Measurements from ENCODE around the gene LHX4.

LHX4 gene

GRCh38 chr1:180286417-180286816, 56.4 kb downstream of the LHX4 start:
- no peaks in the 10 kb centered on the region for H3K36me3 ChIP-seq (ENCODE audit: insufficient read depth, low read length)
- H3K9me3 ChIP-seq (ENCODE audit: low read length): no peaks in the 10 kb centered on the region
- no peak overlapping the region for H3K9ac ChIP-seq (ENCODE audit: low read length)
- no peak overlapping the region for H3K27ac ChIP-seq (ENCODE audit: low read depth, low read length)
- H3K4me1 ChIP-seq (ENCODE audit: insufficient read depth, low read length): no peaks in the 10 kb centered on the region
- H3K27me3 ChIP-seq (ENCODE audit: control insufficient read depth in 1 of 2, insufficient read depth in 2 of 2, low read length in 2 of 2): no peaks in the 10 kb centered on the region
- H3K4me3 ChIP-seq (ENCODE audit: low read depth in 1 of 2, low read length in 2 of 2): no peak overlapping the region

- H3K27me3 ChIP-seq (ENCODE audit: control insufficient read depth in 1 of 2, insufficient read depth in 2 of 2, low read length in 2 of 2): no peaks in the 10 kb centered on the region
- no peaks in the 10 kb centered on the region for H3K4me1 ChIP-seq (ENCODE audit: insufficient read depth, low read length)
- no peak overlapping the region for H3K9ac ChIP-seq (ENCODE audit: low read length)
- H3K4me3 ChIP-seq (ENCODE audit: low read depth in 1 of 2, low read length in 2 of 2): no peak overlapping the region
- no peak overlapping the region for H3K27ac ChIP-seq (ENCODE audit: low read depth, low read length)
- H3K36me3 ChIP-seq (ENCODE audit: insufficient read depth, low read length): no peaks in the 10 kb centered on the region
- H3K9me3 ChIP-seq (ENCODE audit: low read length): no peaks in the 10 kb centered on the region
These were observed 58.1 kb downstream of the LHX4 start for GRCh38 chr1:180287988-180288705.

DNA sequence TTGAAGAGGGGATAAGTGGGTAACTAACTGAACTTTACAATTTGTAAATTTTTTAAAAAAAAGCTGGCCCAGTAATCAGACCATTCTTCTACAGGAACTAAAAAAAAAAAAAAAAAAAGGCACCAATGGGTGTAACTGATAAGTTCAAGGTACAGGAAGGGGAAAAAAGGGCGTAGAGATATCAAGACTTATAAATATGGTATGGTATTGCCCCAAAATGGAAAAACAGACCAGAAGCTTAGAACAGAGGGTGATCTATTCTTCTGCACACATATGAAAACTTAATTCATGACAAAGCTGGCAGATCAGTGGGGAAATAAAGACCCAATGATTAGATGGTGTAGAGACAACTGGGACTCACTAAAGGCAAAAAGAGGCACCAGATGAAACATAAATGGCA, 58.9 kb downstream of the LHX4 start:
- Histone ChIP-seq H3K4me1 (ENCODE audit: insufficient read depth, low read length) (no peaks in the 10 kb centered on the region), H3K36me3 (ENCODE audit: insufficient read depth, low read length) (no peaks in the 10 kb centered on the region), H3K4me3 (ENCODE audit: low read depth in 1 of 2, low read length in 2 of 2) (no peak overlapping the region), H3K27me3 (ENCODE audit: control insufficient read depth in 1 of 2, insufficient read depth in 2 of 2, low read length in 2 of 2) (no peaks in the 10 kb centered on the region), H3K27ac (ENCODE audit: low read depth, low read length) (no peak overlapping the region), H3K9ac (ENCODE audit: low read length) (no peak overlapping the region), H3K9me3 (ENCODE audit: low read length) (no peaks in the 10 kb centered on the region)

- Histone ChIP-seq H3K27ac (ENCODE audit: low read depth, low read length) (no peak overlapping the region), H3K4me1 (ENCODE audit: insufficient read depth, low read length) (no peaks in the 10 kb centered on the region), H3K9ac (ENCODE audit: low read length) (no peak overlapping the region), H3K36me3 (ENCODE audit: insufficient read depth, low read length) (no peaks in the 10 kb centered on the region), H3K4me3 (ENCODE audit: low read depth in 1 of 2, low read length in 2 of 2) (no peak overlapping the region), H3K9me3 (ENCODE audit: low read length) (no peaks in the 10 kb centered on the region), H3K27me3 (ENCODE audit: control insufficient read depth in 1 of 2, insufficient read depth in 2 of 2, low read length in 2 of 2) (no peaks in the 10 kb centered on the region)
These were observed 60.4 kb downstream of the LHX4 start for GRCh38 chr1:180290265-180291001.

- H3K27me3 ChIP-seq (ENCODE audit: control insufficient read depth in 1 of 2, insufficient read depth in 2 of 2, low read length in 2 of 2): no peaks in the 10 kb centered on the region
- no peaks in the 10 kb centered on the region for H3K9me3 ChIP-seq (ENCODE audit: low read length)
- no peak overlapping the region for H3K4me3 ChIP-seq (ENCODE audit: low read depth in 1 of 2, low read length in 2 of 2)
- no peak overlapping the region for H3K27ac ChIP-seq (ENCODE audit: low read depth, low read length)
- no peak overlapping the region for H3K9ac ChIP-seq (ENCODE audit: low read length)
- H3K4me1 ChIP-seq (ENCODE audit: insufficient read depth, low read length): no peaks in the 10 kb centered on the region
- H3K36me3 ChIP-seq (ENCODE audit: insufficient read depth, low read length): no peaks in the 10 kb centered on the region
These were observed 60.9 kb downstream of the LHX4 start for GRCh38 chr1:180291004-180291403.

- Histone ChIP-seq H3K27me3 (ENCODE audit: control insufficient read depth in 1 of 2, insufficient read depth in 2 of 2, low read length in 2 of 2) (no peaks in the 10 kb centered on the region), H3K4me1 (ENCODE audit: insufficient read depth, low read length) (no peaks in the 10 kb centered on the region), H3K4me3 (ENCODE audit: low read depth in 1 of 2, low read length in 2 of 2) (no peak overlapping the region), H3K9me3 (ENCODE audit: low read length) (no peaks in the 10 kb centered on the region), H3K9ac (ENCODE audit: low read length) (no peak overlapping the region), H3K36me3 (ENCODE audit: insufficient read depth, low read length) (no peaks in the 10 kb centered on the region), H3K27ac (ENCODE audit: low read depth, low read length) (no peak overlapping the region)
These were observed 64.6 kb downstream of the LHX4 start for GRCh38 chr1:180294711-180295110.

DNA sequence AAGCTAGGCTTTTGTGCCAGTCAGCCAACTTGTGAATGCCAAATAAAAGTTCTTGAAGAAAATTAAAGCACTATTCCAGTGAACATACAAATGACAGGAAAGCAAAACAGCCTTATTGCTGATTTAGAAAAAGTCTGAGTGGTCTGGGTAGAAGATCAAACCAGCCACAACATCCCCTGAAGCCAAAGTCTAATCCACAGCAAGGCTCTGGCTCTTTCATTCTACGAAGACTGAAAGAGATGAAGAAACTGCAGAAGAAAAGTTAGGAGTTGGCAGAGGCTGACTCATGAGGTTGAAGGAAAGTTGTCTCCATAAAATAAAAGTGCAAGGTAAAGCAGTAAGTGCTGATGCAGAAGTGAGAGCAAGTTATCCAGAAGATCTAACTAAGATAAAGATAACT, 65.9 kb downstream of the LHX4 start:
- Histone ChIP-seq H3K9ac (ENCODE audit: low read length) (no peak overlapping the region), H3K4me1 (ENCODE audit: insufficient read depth, low read length) (no peaks in the 10 kb centered on the region), H3K27ac (ENCODE audit: low read depth, low read length) (no peak overlapping the region), H3K4me3 (ENCODE audit: low read depth in 1 of 2, low read length in 2 of 2) (no peak overlapping the region), H3K9me3 (ENCODE audit: low read length) (no peaks in the 10 kb centered on the region), H3K27me3 (ENCODE audit: control insufficient read depth in 1 of 2, insufficient read depth in 2 of 2, low read length in 2 of 2) (no peaks in the 10 kb centered on the region), H3K36me3 (ENCODE audit: insufficient read depth, low read length) (no peaks in the 10 kb centered on the region)

DNA sequence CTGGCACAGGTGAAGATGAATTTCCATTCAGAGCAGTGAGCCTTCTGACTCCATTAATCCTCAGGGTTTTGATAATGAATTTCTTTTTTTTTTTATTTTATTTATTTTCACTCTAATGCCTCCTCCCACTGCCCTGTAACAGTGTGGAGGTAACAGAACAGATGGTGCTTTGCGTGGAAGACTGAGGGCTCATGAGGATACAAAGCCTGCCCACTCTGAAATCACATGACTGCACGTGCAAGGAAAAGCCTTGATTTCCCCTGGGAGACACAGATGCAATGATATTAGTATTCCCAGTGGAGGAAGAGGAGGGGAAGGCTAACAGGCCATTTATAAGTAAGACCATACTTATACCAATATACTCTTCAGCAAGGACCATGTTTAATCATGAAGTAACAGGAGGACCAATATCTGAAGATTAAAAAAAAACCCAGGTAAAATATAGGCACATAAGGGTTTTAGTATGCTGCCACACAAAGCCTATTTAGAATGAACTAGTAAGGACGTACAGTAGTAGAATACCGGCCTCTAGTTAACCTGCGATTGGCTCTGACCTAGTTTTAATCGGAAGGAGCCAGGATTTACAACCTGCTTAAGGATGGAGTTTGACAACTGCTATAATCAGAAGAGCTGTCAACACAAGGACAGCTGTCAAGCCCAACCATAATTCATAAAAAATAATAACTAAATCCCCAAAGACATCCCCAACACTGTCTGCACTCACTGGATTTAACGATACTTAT, 69.6 kb downstream of the LHX4 start:
- Histone ChIP-seq H3K27me3 (ENCODE audit: control insufficient read depth in 1 of 2, insufficient read depth in 2 of 2, low read length in 2 of 2) (no peaks in the 10 kb centered on the region), H3K36me3 (ENCODE audit: insufficient read depth, low read length) (no peaks in the 10 kb centered on the region), H3K27ac (ENCODE audit: low read depth, low read length) (no peak overlapping the region), H3K4me3 (ENCODE audit: low read depth in 1 of 2, low read length in 2 of 2) (no peak overlapping the region), H3K9ac (ENCODE audit: low read length) (no peak overlapping the region), H3K4me1 (ENCODE audit: insufficient read depth, low read length) (no peaks in the 10 kb centered on the region), H3K9me3 (ENCODE audit: low read length) (no peaks in the 10 kb centered on the region)

GRCh38 chr1:180301135-180301742, 71.2 kb downstream of the LHX4 start:
- H3K9ac ChIP-seq (ENCODE audit: low read length): no peak overlapping the region

DNA sequence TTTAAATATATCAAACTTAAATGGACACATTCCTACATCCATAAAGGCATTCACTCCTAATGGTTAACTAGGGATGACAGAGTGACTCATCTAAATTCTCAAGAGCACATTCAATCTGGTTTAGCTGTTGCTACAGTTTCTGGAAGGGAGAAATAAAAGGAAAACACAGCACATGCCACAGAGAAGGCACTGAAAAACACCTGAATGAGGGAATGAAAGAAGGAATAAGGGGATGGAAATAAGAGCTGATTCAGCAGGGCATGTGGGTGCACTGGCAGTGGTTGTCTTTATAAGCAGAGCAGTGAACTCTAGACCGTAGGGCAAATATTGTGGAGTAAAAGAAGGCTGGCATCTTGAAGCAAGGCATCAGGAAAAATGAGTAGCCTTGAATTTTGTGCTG, 79.3 kb downstream of the LHX4 start:
- Histone ChIP-seq H3K27ac (ENCODE audit: low read depth, low read length) (no peak overlapping the region), H3K9me3 (ENCODE audit: low read length) (no peaks in the 10 kb centered on the region), H3K4me3 (ENCODE audit: low read depth in 1 of 2, low read length in 2 of 2) (no peak overlapping the region), H3K27me3 (ENCODE audit: control insufficient read depth in 1 of 2, insufficient read depth in 2 of 2, low read length in 2 of 2) (no peaks in the 10 kb centered on the region), H3K36me3 (ENCODE audit: insufficient read depth, low read length) (no peaks in the 10 kb centered on the region), H3K4me1 (ENCODE audit: insufficient read depth, low read length) (no peaks in the 10 kb centered on the region), H3K9ac (ENCODE audit: low read length) (no peak overlapping the region)

More at GRCh38 chr1:180301135-180301742, 71.2 kb downstream of the LHX4 start:
- no peaks in the 10 kb centered on the region for H3K27me3 ChIP-seq (ENCODE audit: control insufficient read depth in 1 of 2, insufficient read depth in 2 of 2, low read length in 2 of 2)
- H3K36me3 ChIP-seq (ENCODE audit: insufficient read depth, low read length): no peaks in the 10 kb centered on the region
- H3K4me3 ChIP-seq (ENCODE audit: low read depth in 1 of 2, low read length in 2 of 2): no peak overlapping the region
- no peaks in the 10 kb centered on the region for H3K4me1 ChIP-seq (ENCODE audit: insufficient read depth, low read length)
- no peak overlapping the region for H3K27ac ChIP-seq (ENCODE audit: low read depth, low read length)
- H3K9me3 ChIP-seq (ENCODE audit: low read length): no peaks in the 10 kb centered on the region

DNA sequence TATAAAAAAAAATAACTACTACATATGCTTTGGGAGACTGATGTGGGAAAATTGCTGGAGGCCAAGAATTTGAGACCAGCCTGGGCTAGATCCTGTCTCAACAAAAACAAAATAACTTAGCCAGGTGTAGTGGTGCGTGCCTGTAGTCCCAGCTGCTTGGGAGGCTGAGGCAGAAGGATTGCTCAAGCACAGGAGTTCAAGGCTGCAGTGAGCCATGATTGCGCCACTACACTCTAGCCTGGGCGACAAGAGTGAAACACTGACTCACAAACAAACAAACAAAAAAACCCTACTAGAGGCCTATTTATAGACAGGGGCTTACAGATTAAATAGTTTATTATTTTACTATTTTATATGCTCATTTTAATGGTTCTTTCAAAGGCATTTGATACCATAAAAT, 80.0 kb downstream of the LHX4 start:
- no peaks in the 10 kb centered on the region for H3K27me3 ChIP-seq (ENCODE audit: control insufficient read depth in 1 of 2, insufficient read depth in 2 of 2, low read length in 2 of 2)
- no peaks in the 10 kb centered on the region for H3K36me3 ChIP-seq (ENCODE audit: insufficient read depth, low read length)
- H3K9me3 ChIP-seq (ENCODE audit: low read length): no peaks in the 10 kb centered on the region
- no peaks in the 10 kb centered on the region for H3K4me1 ChIP-seq (ENCODE audit: insufficient read depth, low read length)
- H3K9ac ChIP-seq (ENCODE audit: low read length): no peak overlapping the region
- H3K4me3 ChIP-seq (ENCODE audit: low read depth in 1 of 2, low read length in 2 of 2): no peak overlapping the region
- H3K27ac ChIP-seq (ENCODE audit: low read depth, low read length): no peak overlapping the region

All from muscle layer of colon (tissue), 2 donors.